BE2C (cell line): ENCODE measurements around the gene MATK.
A peak's percentile ranks its signal among the peaks of the same experiment; 100 is the strongest.

Source experiments
- DNase-seq: peaks from one replicate; pipeline ENCODE4 v3.0.0-alpha.2; 2020
- H3K27me3 ChIP-seq: fragments of 250-450 bp; sonication (Bioruptor Pico); 2 replicates; pipeline ENCODE4 v1.5.1; 2020; ENCODE audit warnings: mild to moderate bottlenecking
- H3K36me3 ChIP-seq: fragments of 250-450 bp; sonication (Bioruptor Pico); 2 replicates; pipeline ENCODE4 v1.5.1; 2020; ENCODE audit warnings: mild to moderate bottlenecking
- H3K4me1 ChIP-seq: fragments of 250-450 bp; sonication (Bioruptor Pico); 2 replicates; pipeline ENCODE4 v1.5.1; 2020
- H3K4me3 ChIP-seq: 2 replicates; pipeline ENCODE4 v1.5.1; 2011; ENCODE audit warnings: low read depth, low read length
- H3K9me3 ChIP-seq: fragments of 250-450 bp; sonication (Bioruptor Pico); 2 replicates; pipeline ENCODE4 v1.5.1; 2020
- TF ChIP-seq, protein P1 (sequence below): IDR thresholded peaks from 2 replicates; pipeline ENCODE4 v1.5.1; 2012; ENCODE audit warnings: mild to moderate bottlenecking, low read depth, low read length

Gene MATK

DNA sequence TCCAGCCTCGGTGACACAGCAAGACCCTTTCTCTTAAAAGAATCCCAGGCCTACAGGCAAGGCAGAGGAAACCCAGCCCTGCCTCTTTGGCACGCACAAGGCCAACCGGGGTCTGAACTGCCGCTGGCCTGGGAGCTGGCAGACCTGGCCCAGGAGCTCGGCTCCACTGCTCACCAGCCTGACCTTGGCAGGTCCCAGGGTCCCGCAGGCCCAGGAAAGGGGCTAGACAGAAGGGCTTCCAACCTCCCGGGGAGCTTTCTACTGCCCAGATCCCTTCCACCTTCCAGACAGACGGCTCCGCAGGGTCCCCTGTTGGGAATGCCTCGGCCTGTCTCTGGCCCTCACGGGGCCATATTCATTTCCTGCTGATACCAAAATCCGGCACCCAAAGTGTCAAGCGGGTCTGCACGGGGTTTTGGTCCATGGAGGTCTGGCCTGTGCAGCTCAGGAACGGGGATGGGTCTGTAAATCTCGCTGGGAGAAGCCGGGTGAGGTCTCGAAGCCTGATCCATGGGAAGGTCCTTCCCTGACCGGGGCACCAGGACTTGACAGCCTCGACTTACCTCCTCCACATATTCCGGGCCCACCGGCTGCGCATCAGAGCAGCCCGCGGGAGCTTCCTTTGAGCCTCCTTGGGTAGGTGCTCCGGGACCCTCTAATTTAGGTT lies 36.6 kb upstream of the MATK start:
- H3K4me1 ChIP-seq, result no peaks in the 10 kb centered on the region
- no peaks in the 10 kb centered on the region for H3K36me3 ChIP-seq
- H3K9me3 ChIP-seq, result no peaks in the 10 kb centered on the region
- no peak overlapping the region for H3K4me3 ChIP-seq
- DNase-seq, result no peak
- H3K27me3 ChIP-seq, result no peaks in the 10 kb centered on the region
- TF ChIP-seq, protein P1, sequence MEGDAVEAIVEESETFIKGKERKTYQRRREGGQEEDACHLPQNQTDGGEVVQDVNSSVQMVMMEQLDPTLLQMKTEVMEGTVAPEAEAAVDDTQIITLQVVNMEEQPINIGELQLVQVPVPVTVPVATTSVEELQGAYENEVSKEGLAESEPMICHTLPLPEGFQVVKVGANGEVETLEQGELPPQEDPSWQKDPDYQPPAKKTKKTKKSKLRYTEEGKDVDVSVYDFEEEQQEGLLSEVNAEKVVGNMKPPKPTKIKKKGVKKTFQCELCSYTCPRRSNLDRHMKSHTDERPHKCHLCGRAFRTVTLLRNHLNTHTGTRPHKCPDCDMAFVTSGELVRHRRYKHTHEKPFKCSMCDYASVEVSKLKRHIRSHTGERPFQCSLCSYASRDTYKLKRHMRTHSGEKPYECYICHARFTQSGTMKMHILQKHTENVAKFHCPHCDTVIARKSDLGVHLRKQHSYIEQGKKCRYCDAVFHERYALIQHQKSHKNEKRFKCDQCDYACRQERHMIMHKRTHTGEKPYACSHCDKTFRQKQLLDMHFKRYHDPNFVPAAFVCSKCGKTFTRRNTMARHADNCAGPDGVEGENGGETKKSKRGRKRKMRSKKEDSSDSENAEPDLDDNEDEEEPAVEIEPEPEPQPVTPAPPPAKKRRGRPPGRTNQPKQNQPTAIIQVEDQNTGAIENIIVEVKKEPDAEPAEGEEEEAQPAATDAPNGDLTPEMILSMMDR, result no peak

DNA sequence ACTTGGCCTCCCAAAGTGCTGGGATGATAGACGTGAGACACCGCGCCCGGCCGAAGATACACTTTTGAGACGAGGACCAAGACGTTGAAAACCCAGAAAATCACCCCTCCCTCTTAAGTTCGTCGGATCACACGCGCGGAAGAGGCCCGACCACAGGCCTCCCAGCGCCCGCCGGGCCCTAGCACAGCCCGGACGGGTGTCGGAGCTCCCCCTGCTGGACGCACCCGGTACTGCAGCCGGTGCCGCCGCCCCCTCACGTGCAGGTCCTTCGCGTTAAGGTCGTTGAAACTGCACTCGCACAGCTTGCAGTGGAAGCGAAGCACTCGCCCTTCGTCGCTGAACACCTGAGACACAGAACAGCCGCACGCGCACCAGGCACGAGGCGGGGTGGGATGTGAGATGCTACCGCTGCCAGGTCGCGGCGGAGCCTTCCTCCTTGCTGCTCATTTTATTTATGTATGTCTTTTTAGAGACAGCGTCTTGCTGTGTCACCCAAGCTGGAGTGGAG lies 35.7 kb upstream of the MATK start:
- Histone ChIP-seq H3K27me3 (no peaks in the 10 kb centered on the region), H3K4me1 (no peaks in the 10 kb centered on the region), H3K9me3 (no peaks in the 10 kb centered on the region), H3K4me3 (no peak overlapping the region), H3K36me3 (no peaks in the 10 kb centered on the region)
- TF ChIP-seq, protein P1, result peak; percentile 92
- DNase-seq, result peak; percentile 67

DNA sequence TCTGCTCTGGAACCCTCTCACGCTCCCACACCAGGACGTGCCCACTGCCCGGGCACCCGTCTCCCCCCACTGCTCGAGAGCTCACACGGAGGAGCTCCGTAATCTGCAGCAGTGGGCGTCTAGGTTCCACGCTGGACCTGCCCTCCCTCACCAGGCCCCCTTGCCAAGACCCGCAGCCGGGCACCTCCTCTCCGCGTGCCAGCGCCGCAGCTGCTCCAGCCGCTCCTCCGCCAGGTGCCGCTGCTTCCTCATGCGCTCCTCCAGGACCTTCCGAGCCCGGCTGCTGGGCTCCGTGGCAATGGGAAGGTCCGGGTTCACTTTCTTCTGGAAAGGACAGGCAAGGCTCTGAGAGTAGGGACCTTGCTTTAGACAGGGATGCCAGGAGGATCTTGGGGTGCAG lies 35.0 kb upstream of the MATK start:
- Histone ChIP-seq H3K27me3 (no peaks in the 10 kb centered on the region), H3K4me3 (no peak overlapping the region), H3K36me3 (no peaks in the 10 kb centered on the region), H3K4me1 (no peaks in the 10 kb centered on the region), H3K9me3 (no peaks in the 10 kb centered on the region)
- DNase-seq, result no peak
- TF ChIP-seq, protein P1, result no peak

DNA sequence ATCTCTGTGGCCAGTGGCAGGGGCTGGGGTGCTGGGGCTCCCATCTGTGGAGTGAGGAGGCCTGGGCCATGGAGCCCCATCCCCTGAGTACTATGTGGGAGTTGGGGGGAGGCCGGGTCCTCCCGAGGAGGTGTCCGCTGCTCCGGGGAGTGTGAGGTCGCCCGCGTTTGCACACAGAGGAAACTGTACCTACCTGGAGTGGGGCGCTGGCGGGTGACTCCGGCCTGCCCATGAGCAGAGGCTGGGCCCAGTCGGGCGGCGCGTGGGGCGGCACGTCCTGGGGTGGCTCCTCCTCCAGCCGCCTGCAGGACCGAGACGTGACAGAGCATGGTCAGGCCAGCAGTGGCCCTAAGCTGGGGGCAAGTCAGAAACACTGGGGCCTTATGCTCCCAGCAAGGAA lies 33.8 kb upstream of the MATK start:
- H3K9me3 ChIP-seq, result no peaks in the 10 kb centered on the region
- TF ChIP-seq, protein P1, result no peak
- no peaks in the 10 kb centered on the region for H3K36me3 ChIP-seq
- DNase-seq, result no peak
- no peak overlapping the region for H3K4me3 ChIP-seq
- no peaks in the 10 kb centered on the region for H3K27me3 ChIP-seq
- H3K4me1 ChIP-seq, result no peaks in the 10 kb centered on the region

DNA sequence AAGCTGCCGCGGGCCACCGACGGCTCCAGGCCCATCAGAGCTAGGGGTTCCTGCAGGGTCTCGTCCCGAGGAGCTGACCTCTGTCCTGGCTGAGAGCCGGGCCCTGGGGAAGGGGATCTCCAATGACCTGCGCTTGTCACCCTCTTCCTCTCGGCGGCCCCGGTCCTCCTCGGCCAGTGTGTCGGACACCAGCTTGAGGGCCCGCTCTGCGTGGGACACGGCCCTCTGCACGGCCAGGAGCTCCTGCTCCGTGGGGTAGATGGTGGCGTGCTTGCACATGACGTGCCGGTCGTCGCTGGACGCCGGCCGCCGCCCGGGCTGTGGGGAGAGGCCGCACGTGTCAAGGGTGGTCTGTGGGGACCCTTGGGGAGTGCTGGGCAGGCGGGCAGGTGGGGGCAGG lies 32.7 kb upstream of the MATK start:
- Histone ChIP-seq H3K9me3 (no peaks in the 10 kb centered on the region), H3K4me1 (no peaks in the 10 kb centered on the region), H3K36me3 (no peaks in the 10 kb centered on the region), H3K4me3 (no peak overlapping the region), H3K27me3 (no peaks in the 10 kb centered on the region)
- TF ChIP-seq, protein P1, result no peak
- DNase-seq, result no peak

DNA sequence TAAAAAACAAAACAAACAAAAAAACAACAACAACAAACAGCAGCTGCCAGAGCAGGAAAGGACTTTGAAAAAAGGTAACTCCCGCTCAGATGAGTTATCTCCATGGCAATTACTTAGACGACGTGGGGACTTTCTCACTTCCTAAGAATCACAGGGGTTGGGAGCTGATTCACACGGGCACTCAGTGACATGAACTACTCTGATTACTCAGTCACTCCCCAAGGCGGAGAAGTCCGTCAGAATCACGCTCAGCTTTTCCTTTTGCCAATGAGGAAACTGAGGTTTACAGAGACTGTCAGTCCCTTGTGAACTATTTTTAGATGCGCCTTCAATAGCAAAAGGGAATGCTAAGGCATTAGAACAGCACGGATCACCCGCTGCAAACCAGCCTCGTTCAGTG lies 32.3 kb upstream of the MATK start:
- Histone ChIP-seq H3K27me3 (no peaks in the 10 kb centered on the region), H3K9me3 (no peaks in the 10 kb centered on the region), H3K4me3 (no peak overlapping the region), H3K36me3 (no peaks in the 10 kb centered on the region), H3K4me1 (no peaks in the 10 kb centered on the region)
- no peak for DNase-seq
- TF ChIP-seq, protein P1, result no peak
